Subcutaneous adipose tissue (tissue), 4 donors: Measurements from ENCODE around the gene KIFC3. TPM values are rescaled to one million over a fixed set of nuclear protein-coding genes. Genes with fewer than 3 reads are reported as not detected.

Experiments
- CTCF ChIP-seq: fragments of 450-650 bp; IDR thresholded peaks from one replicate; pipeline ENCODE4 v1.5.1; 2016; ENCODE audit warnings: low read depth, mild to moderate bottlenecking, control low read depth, antibody characterized with exemption, moderate library complexity
- total RNA-seq, 4 donors: library from RNA; depleted of rRNA; stranded (reverse); fragments of >200 nt; gene quantifications; one replicate each; pipeline ENCODE4 v1.1.0, GENCODE V29; 2016

Gene KIFC3
- total RNA-seq, 4 donors from 2014 or later, result 17.9 to 58.8 (median 28.7) TPM

- TF ChIP-seq CTCF, result no peak
Measured at GRCh38 chr16:57723170-57723569, 79.1 kb downstream of the KIFC3 start.

GRCh38 chr16:57722651-57723050 lies 79.6 kb downstream of the KIFC3 start:
- TF ChIP-seq CTCF, result no peak

- TF ChIP-seq CTCF, result no peak
Measured at GRCh38 chr16:57722210-57722499, 80.1 kb downstream of the KIFC3 start.

- no peak for TF ChIP-seq CTCF
Measured at GRCh38 chr16:57721356-57722209, 80.7 kb downstream of the KIFC3 start.

GRCh38 chr16:57720142-57720575 lies 82.1 kb downstream of the KIFC3 start:
- TF ChIP-seq CTCF, result no peak

- no peak for TF ChIP-seq CTCF
Measured at GRCh38 chr16:57714047-57714446, 88.2 kb downstream of the KIFC3 start.

GRCh38 chr16:57713596-57713995 lies 88.7 kb downstream of the KIFC3 start:
- TF ChIP-seq CTCF, result no peak
